Neuronal stem cell (in vitro differentiated cells): ENCODE results near the gene USP30.
"Not testable (repeated sequence)": the region's sequence is repeated elsewhere in the genome, so short reads cannot be mapped to it uniquely, and the experiment has no call there.

Source experiments
- DNase-seq: peaks from one replicate; pipeline ENCODE4 v3.0.0-alpha.2; 2013; ENCODE audit warnings: low spot score
- H2AFZ ChIP-seq: one replicate; pipeline ENCODE4 v1.6.1; 2013; ENCODE audit warnings: mild to moderate bottlenecking, low read length, inconsistent platforms
- H2AK5ac ChIP-seq: 2 replicates; pipeline ENCODE4 v1.6.1; 2013; ENCODE audit warnings: low read depth, mild to moderate bottlenecking, inconsistent platforms, low read length, moderate library complexity, mixed read lengths
- H2BK120ac ChIP-seq: 2 replicates; pipeline ENCODE4 v1.6.1; 2013; ENCODE audit warnings: low read depth, mild to moderate bottlenecking, inconsistent platforms, low read length, moderate library complexity, mixed read lengths
- H2BK12ac ChIP-seq: one replicate; pipeline ENCODE4 v1.6.1; 2013; ENCODE audit warnings: low read length, inconsistent platforms
- H2BK15ac ChIP-seq: 2 replicates; pipeline ENCODE4 v1.6.1; 2013; ENCODE audit warnings: mild to moderate bottlenecking, low read length, inconsistent platforms, mixed read lengths
- H2BK5ac ChIP-seq: one replicate; pipeline ENCODE4 v1.6.1; 2013; ENCODE audit warnings: inconsistent platforms, mild to moderate bottlenecking, low read length, moderate library complexity
- H3K14ac ChIP-seq: one replicate; pipeline ENCODE4 v1.6.1; 2013; ENCODE audit warnings: low read length, inconsistent platforms
- H3K18ac ChIP-seq: 2 replicates; pipeline ENCODE4 v1.6.1; 2013; ENCODE audit warnings: low read length, inconsistent platforms
- H3K23ac ChIP-seq: 2 replicates; pipeline ENCODE4 v1.6.1; 2013; ENCODE audit warnings: low read depth, mild to moderate bottlenecking, mixed read lengths, low read length, inconsistent platforms; ENCODE audit not compliant: poor library complexity
- H3K27ac ChIP-seq: replicated peaks from 3 replicates; pipeline ENCODE4 v1.5.1; 2013; ENCODE audit warnings: low read length, inconsistent platforms
- H3K27me3 ChIP-seq, 3 experiments: 2 replicates each; pipeline ENCODE4 v1.6.1; 2013; ENCODE audit warnings: low read length in 3 of 3, mild to moderate bottlenecking in 2 of 3, inconsistent platforms in 1 of 3, low read depth in 1 of 3, mixed read lengths in 1 of 3, moderate library complexity in 1 of 3; ENCODE audit not compliant: control insufficient read depth in 3 of 3, insufficient read depth in 3 of 3
- H3K36me3 ChIP-seq, 2 donors: replicated peaks in 1 of 2; 2 replicates each; pipeline ENCODE4 v1.6.1; 2013; ENCODE audit warnings: low read length in 2 of 2; ENCODE audit not compliant: control insufficient read depth in 2 of 2, insufficient read depth in 2 of 2
- H3K4ac ChIP-seq: 2 replicates; pipeline ENCODE4 v1.6.1; 2013; ENCODE audit warnings: inconsistent platforms, mild to moderate bottlenecking, low read length, moderate library complexity
- H3K4me1 ChIP-seq, 2 donors: 1 replicate in 1 of 2; 2 replicates in 1 of 2; pipeline ENCODE4 v1.6.1; 2013; ENCODE audit warnings: low read length in 2 of 2, low read depth in 1 of 2; ENCODE audit not compliant: control insufficient read depth in 2 of 2, insufficient read depth in 1 of 2
- H3K4me2 ChIP-seq: one replicate; pipeline ENCODE4 v1.6.1; 2013; ENCODE audit warnings: mild to moderate bottlenecking, low read length, inconsistent platforms; ENCODE audit not compliant: insufficient read depth, poor library complexity, severe bottlenecking
- H3K4me3 ChIP-seq, 2 donors: 2 replicates each; pipeline ENCODE4 v1.5.1; 2013; ENCODE audit warnings: low read length in 2 of 2, mild to moderate bottlenecking in 2 of 2, inconsistent platforms in 1 of 2, moderate library complexity in 1 of 2
- H3K79me1 ChIP-seq: one replicate; pipeline ENCODE4 v1.6.1; 2013; ENCODE audit warnings: low read depth, mild to moderate bottlenecking, inconsistent platforms, low read length, moderate library complexity
- H3K9ac ChIP-seq: one replicate; pipeline ENCODE4 v1.6.1; 2013; ENCODE audit warnings: mild to moderate bottlenecking, low read depth, low read length, inconsistent platforms; ENCODE audit not compliant: poor library complexity
- H3K9me3 ChIP-seq, 2 donors: replicated peaks in 1 of 2; 2 replicates each; pipeline versions ENCODE3 to v1.6.1; 2013; ENCODE audit warnings: low read length in 2 of 2, mild to moderate bottlenecking in 2 of 2, inconsistent platforms in 1 of 2, low read depth in 1 of 2, mixed read lengths in 1 of 2, moderate library complexity in 1 of 2; ENCODE audit not compliant: control insufficient read depth in 2 of 2, insufficient read depth in 1 of 2
- H4K8ac ChIP-seq: one replicate; pipeline ENCODE4 v1.6.1; 2013; ENCODE audit warnings: low read depth, mild to moderate bottlenecking, inconsistent platforms, low read length, moderate library complexity
- H4K91ac ChIP-seq: one replicate; pipeline ENCODE4 v1.6.1; 2013; ENCODE audit warnings: low read length, low read depth, mild to moderate bottlenecking, inconsistent platforms; ENCODE audit not compliant: poor library complexity
- WGBS, 2 donors: extraction: QIAGEN DNeasy Blood & Tissue Kit; methylation state at CpG; one replicate each; pipeline ENCODE4 v1.1.7; 2013; ENCODE audit warnings: missing lambda C conversion rate in 2 of 2, mixed read lengths in 1 of 2; ENCODE audit not compliant: insufficient read length in 2 of 2, insufficient replicate concordance in 1 of 2; ENCODE audit errors: extremely low coverage in 2 of 2; 5-methylcytosine and 5-hydroxymethylcytosine counted together

Gene USP30

DNA sequence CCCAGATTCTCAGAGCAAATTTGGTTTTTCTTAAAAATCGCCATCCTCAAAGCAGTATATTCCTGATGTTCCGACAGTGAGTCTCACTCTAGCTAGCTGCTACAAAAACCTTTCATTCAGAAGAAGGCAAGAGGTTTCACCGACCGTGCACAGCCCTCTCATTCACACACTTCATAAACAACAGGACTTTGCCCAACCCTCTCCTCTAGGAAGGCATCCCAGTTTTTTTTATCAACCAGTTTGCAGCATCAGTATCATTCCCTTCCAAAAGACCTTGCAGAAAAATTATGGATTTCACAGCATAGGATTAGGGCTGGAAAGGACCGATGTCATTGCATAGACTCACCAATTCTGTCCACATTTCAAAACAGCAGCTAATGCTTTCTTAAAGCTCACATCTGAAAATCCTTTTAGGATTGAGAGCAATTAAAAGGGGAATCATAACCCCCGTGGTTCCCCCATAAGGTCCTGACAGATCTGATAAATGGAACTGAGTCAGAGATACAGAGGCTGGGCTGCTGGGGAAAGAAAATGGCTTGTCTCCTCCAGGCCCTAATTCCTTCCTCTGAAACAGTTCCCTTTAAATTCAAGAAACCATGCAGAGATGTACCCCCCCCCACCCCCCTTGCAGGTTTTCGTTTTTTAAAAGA lies 32.1 kb upstream of the USP30 start:
- H3K4me3 ChIP-seq: no peak overlapping the region

DNA sequence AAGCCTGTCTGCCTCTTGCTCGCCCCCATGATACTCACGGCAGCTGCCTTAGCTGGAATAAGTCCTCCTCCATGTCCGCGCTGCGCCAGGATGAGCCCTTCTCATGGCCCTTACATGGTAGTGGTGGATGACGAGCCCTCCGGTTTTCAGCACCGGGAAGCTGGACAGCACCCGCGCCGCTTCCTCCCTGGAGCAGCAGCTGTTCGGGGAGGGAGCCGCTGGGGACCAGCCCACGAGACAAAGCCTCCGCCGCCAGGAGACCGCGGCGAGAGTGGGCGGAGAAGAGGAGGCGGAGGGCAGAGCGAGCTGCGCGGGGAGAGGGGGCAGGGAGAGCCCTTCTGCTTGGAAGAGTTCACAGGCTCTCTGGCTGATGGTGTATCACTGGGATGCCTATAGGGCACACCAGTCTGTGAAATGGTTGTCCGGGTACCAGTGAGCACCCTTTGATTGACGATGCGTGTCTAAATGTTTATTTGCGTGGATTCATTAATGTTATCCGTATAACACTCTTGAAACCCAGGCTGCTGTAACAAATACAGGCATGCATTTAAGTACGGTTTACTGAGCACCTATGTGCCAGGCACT lies 31.5 kb upstream of the USP30 start, which contains the start of gene SVOP:
Gene SVOP (minus strand): TSS at position 273 of the 585 bp plus-strand sequence. CDS start 200 bp downstream, at position 73.
- Histone ChIP-seq H2BK15ac (no peak within 1 kb of the TSS), H4K8ac (no peak within 1 kb of the TSS), H3K4me2 (no peak within 1 kb of the TSS), H2AK5ac (no peak within 1 kb of the TSS), H3K27ac (no peak within 1 kb of the TSS), H3K4ac (no peak within 1 kb of the TSS), H3K4me1 (peaks cover 0 to 3% of the 10 kb centered on the region in 2 donors), H3K23ac (no peak within 1 kb of the TSS), H3K9me3 (no peaks in the 10 kb centered on the region), H3K36me3 (no peaks in the 10 kb centered on the region), H3K79me1 (no peaks in the 10 kb centered on the region), H3K27me3 (no peaks in the 10 kb centered on the region), H3K14ac (no peak within 1 kb of the TSS), H3K9ac (no peak within 1 kb of the TSS), H2BK5ac (no peak within 1 kb of the TSS), H2BK120ac (no peak within 1 kb of the TSS), H3K4me3 (no peak within 1 kb of the TSS), H4K91ac (no peak within 1 kb of the TSS), H2AFZ (no peak within 1 kb of the TSS), H2BK12ac (no peak within 1 kb of the TSS), H3K18ac (no peak within 1 kb of the TSS)
- WGBS, 2 donors: no CpG with 5 or more reads among the region's 30 CpGs
- peak; percentile 94 for DNase-seq

More for the DNA sequence above, 32.1 kb upstream of the USP30 start:
- Histone ChIP-seq H3K27ac (no peak overlapping the region), H3K4ac (no peak overlapping the region), H2AFZ (no peak overlapping the region), H4K8ac (no peak overlapping the region), H3K27me3 (no peaks in the 10 kb centered on the region), H3K23ac (no peak overlapping the region), H3K79me1 (no peaks in the 10 kb centered on the region), H2BK15ac (no peak overlapping the region), H2BK5ac (no peak overlapping the region), H3K9me3 (no peaks in the 10 kb centered on the region), H4K91ac (no peak overlapping the region), H2BK120ac (no peak overlapping the region), H3K4me2 (no peak overlapping the region), H3K4me1 (peaks cover 0 to 3% of the 10 kb centered on the region in 2 donors), H3K36me3 (no peaks in the 10 kb centered on the region), H2BK12ac (no peak overlapping the region), H3K14ac (no peak overlapping the region), H2AK5ac (no peak overlapping the region), H3K18ac (no peak overlapping the region), H3K9ac (no peak overlapping the region)
- DNase-seq: no peak
- WGBS, 2 donors: no CpG with 5 or more reads among the region's 7 CpGs

DNA sequence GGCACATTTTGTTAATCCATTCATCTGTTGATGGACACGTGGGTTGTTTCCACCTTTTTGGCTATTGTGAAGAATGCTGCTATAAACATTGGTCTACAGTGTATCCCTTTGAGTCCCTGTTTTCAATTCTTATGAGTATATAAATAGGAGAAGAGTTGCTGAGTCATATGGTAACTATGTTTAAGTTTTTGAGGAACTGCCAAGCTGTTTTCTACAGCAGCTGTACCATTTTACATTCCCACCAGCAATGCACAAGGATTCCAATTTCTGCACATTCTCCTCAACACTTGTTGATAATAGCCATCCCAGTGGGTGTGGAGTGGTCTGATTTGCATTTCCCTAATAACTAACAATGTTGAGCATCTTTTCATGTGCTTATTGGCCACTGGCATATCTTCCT lies 24.6 kb upstream of the USP30 start:
- Histone ChIP-seq H3K23ac (no peak overlapping the region), H3K18ac (no peak overlapping the region), H3K4ac (no peak overlapping the region), H3K27me3 (no peaks in the 10 kb centered on the region), H2AFZ (no peak overlapping the region), H3K4me2 (no peak overlapping the region), H3K4me3 (no peak overlapping the region), H3K9ac (no peak overlapping the region), H3K27ac (no peak overlapping the region), H3K36me3 (no peaks in the 10 kb centered on the region), H3K4me1 (no peaks in the 10 kb centered on the region), H4K8ac (no peak overlapping the region), H2BK12ac (no peak overlapping the region), H2BK15ac (no peak overlapping the region), H3K79me1 (no peaks in the 10 kb centered on the region), H3K9me3 (no peaks in the 10 kb centered on the region), H4K91ac (no peak overlapping the region), H2BK5ac (no peak overlapping the region), H2AK5ac (no peak overlapping the region), H2BK120ac (no peak overlapping the region), H3K14ac (no peak overlapping the region)
- DNase-seq: no peak
- no CpG with 5 or more reads among the region's 1 CpG for WGBS, 2 donors

DNA sequence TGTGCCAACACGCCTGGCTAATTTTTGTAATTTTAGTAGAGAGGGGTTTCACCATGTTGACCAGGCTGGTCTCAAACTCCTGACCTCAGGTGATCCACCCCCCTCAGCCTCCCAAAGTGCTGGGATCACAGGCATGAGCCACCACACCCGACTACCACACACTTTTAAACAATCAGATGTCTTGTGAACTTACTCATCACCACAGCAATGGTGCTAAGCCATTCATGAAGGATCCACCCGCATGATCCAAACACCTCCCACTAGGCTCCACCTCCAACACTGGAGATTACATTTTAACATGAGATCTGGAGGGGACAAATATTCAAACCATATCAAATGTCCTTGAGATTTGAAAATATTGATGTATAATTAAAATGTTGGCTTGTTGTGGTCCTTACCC lies 23.8 kb upstream of the USP30 start:
- H3K4me1 ChIP-seq, H3K4me3 ChIP-seq, H2AK5ac ChIP-seq, H3K23ac ChIP-seq, H3K4ac ChIP-seq, H3K4me2 ChIP-seq, H3K27me3 ChIP-seq, H4K91ac ChIP-seq, H3K9ac ChIP-seq, DNase-seq, H3K79me1 ChIP-seq, H2BK5ac ChIP-seq, H3K14ac ChIP-seq, H3K9me3 ChIP-seq, H3K27ac ChIP-seq, H2BK120ac ChIP-seq, H3K18ac ChIP-seq, H2BK12ac ChIP-seq, H2AFZ ChIP-seq, H4K8ac ChIP-seq, H2BK15ac ChIP-seq, H3K36me3 ChIP-seq: not testable (repeated sequence)
- no CpG with 5 or more reads among the region's 3 CpGs for WGBS, 2 donors
